ENCODE data around the gene MCF2.

- no peak for TF ChIP-seq EZH2 (IDR thresholded peaks at IDR 0.05; ENCODE audit: insufficient read depth, poor library complexity, severe bottlenecking)
- no peak for TF ChIP-seq EZH2phosphoT487 (IDR thresholded peaks at IDR 0.05; ENCODE audit: insufficient read depth, low read depth)
Observed at GRCh38 chrX:139647597-139647996, 60.4 kb downstream of the MCF2 start.

All from GM23248 (cell line).